Measurements from ENCODE around the gene PPP1R37.

The PPP1R37 gene

DNA sequence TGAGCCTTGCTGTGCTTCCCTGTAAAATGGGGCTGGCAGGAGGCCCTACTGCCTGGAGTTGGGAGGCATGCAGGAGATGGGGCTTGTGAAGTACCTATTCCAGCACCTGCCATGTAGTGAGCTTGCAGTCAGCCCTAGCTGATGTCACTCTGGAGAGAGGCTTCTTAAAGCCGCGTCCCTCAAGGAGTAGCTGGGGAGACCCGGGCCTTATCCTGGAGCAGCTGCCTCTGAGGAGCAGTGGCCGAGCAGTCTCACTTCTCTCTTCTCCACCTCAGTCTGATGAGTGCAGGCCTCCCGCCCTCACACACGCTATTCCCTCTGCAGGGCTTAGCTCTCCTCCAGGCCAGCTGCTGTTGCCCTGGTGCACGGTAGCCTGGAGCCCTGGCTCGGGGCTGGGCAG lies 36.1 kb upstream of the PPP1R37 start:
- no peaks in the 10 kb centered on the region; the same call in 1 of the 2 replicates for H3K79me2 ChIP-seq (ENCODE audit: insufficient read depth, low read depth)
- 0 out of 2 replicates have a peak, but pooled peaks cover 3% of the 10 kb centered on the region for H4K20me1 ChIP-seq (ENCODE audit: insufficient read depth)
- H3K27me3 ChIP-seq (ENCODE audit: insufficient read depth, low read depth) = no peaks in the 10 kb centered on the region
- no peak overlapping the region for H3K27ac ChIP-seq
- no peak overlapping the region for H3K4me3 ChIP-seq (IDR thresholded peaks at IDR 0.05; ENCODE audit: insufficient read depth, low read depth, low read length)
- no peak overlapping the region for H2AFZ ChIP-seq (ENCODE audit: low read depth)
- H3K36me3 ChIP-seq (ENCODE audit: insufficient read depth) = peaks cover 13% of the 10 kb centered on the region; the same call in 1 of the 2 replicates
- TF ChIP-seq, protein P1, sequence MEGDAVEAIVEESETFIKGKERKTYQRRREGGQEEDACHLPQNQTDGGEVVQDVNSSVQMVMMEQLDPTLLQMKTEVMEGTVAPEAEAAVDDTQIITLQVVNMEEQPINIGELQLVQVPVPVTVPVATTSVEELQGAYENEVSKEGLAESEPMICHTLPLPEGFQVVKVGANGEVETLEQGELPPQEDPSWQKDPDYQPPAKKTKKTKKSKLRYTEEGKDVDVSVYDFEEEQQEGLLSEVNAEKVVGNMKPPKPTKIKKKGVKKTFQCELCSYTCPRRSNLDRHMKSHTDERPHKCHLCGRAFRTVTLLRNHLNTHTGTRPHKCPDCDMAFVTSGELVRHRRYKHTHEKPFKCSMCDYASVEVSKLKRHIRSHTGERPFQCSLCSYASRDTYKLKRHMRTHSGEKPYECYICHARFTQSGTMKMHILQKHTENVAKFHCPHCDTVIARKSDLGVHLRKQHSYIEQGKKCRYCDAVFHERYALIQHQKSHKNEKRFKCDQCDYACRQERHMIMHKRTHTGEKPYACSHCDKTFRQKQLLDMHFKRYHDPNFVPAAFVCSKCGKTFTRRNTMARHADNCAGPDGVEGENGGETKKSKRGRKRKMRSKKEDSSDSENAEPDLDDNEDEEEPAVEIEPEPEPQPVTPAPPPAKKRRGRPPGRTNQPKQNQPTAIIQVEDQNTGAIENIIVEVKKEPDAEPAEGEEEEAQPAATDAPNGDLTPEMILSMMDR (conservative IDR thresholded peaks at IDR 0.05; ENCODE audit: low read depth, low read length) = no peak
- no peak overlapping the region for H3K4me2 ChIP-seq
- no peak overlapping the region for H3K9ac ChIP-seq
- H3K4me1 ChIP-seq (ENCODE audit: low read depth, poor library complexity, severe bottlenecking) = peaks cover 42% of the 10 kb centered on the region

GRCh38 chr19:45057444-45057843 lies 35.5 kb upstream of the PPP1R37 start:
- Histone ChIP-seq H3K36me3 (ENCODE audit: insufficient read depth) (peaks cover 13% of the 10 kb centered on the region; the same call in 1 of the 2 replicates), H3K4me3 (IDR thresholded peaks at IDR 0.05; ENCODE audit: insufficient read depth, low read depth, low read length) (no peak overlapping the region), H3K27ac (no peak overlapping the region), H3K4me2 (no peak overlapping the region), H3K4me1 (ENCODE audit: low read depth, poor library complexity, severe bottlenecking) (peaks cover 37% of the 10 kb centered on the region), H3K27me3 (ENCODE audit: insufficient read depth, low read depth) (no peaks in the 10 kb centered on the region), H3K9ac (no peak overlapping the region), H4K20me1 (ENCODE audit: insufficient read depth) (0 out of 2 replicates have a peak, but pooled peaks cover 3% of the 10 kb centered on the region), H3K79me2 (ENCODE audit: insufficient read depth, low read depth) (no peaks in the 10 kb centered on the region; the same call in 1 of the 2 replicates), H2AFZ (ENCODE audit: low read depth) (no peak overlapping the region)
- TF ChIP-seq, protein P1 (conservative IDR thresholded peaks at IDR 0.05; ENCODE audit: low read depth, low read length) = no peak

DNA sequence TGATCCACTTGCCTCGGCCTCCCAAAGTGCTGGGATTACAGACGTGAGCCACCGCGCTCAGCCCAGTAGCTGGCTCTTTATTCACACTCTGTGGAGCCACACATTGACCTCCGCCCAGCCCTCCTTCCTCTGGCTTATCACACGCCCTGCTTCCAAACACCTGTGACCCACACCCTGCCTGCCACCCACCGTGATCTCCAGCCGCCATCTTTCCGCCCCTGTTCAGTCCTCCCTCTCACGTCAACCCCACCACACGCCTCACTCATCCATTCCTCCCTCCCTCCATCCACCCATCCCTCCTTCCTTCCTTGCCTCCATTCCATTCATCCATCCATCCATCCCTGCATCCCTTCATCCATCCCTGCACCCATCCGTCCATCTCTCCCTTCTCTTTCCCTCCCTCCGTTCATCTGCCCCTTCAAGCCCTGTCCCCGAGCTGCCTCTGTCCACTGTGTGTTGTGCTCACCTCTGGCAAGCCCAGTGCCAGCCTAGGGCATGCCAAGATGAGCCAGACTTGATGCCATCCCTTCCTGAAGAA lies 34.3 kb upstream of the PPP1R37 start:
- no peaks in the 10 kb centered on the region for H3K27me3 ChIP-seq (ENCODE audit: insufficient read depth, low read depth)
- no peak overlapping the region for H3K9ac ChIP-seq
- H3K79me2 ChIP-seq (ENCODE audit: insufficient read depth, low read depth) = no peaks in the 10 kb centered on the region; the same call in 1 of the 2 replicates
- H3K4me2 ChIP-seq = no peak overlapping the region
- H2AFZ ChIP-seq (ENCODE audit: low read depth) = no peak overlapping the region
- TF ChIP-seq, protein P1 (conservative IDR thresholded peaks at IDR 0.05; ENCODE audit: low read depth, low read length) = no peak
- no peak overlapping the region for H3K4me3 ChIP-seq (IDR thresholded peaks at IDR 0.05; ENCODE audit: insufficient read depth, low read depth, low read length)
- peaks cover 28% of the 10 kb centered on the region for H3K4me1 ChIP-seq (ENCODE audit: low read depth, poor library complexity, severe bottlenecking)
- 0 out of 2 replicates have a peak, but pooled peaks cover 3% of the 10 kb centered on the region for H4K20me1 ChIP-seq (ENCODE audit: insufficient read depth)
- peaks cover 17% of the 10 kb centered on the region for H3K36me3 ChIP-seq (ENCODE audit: insufficient read depth)
- H3K27ac ChIP-seq = no peak overlapping the region

DNA sequence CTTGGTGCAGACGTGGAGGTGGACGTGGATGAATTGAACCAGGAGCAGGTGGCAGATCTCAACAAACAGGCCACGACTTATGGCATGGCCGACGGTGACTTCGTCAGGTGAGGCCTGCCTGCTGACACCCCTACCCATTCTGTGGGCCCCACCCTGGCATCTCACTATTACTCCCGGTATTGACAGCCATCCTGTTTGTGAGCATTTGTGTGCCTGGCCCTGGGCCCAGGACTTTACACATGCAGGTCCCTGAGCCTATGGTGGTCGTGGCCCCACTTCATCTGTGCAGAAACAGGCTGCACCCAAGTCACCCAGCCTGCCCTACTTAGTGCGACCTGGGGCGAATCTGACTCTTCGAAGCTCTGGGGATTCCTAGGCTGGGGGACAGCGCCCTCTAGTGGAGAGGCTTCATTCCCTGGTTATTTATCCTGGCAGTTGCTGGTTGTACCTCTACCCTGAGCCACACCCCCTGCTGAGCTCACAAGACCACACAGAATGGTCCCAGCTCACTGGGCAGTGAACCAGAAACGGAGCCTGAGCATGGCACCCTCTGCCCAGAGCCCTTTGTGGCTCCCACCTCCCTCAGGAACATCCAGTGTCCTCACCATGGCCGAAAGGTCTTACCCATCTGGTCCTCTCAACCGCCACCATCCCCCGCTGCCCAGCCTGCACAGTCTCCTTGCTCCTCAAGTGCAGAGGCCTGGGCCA lies 33.6 kb upstream of the PPP1R37 start:
- Histone ChIP-seq H3K36me3 (ENCODE audit: insufficient read depth) (peaks cover 17% of the 10 kb centered on the region), H3K27ac (no peak overlapping the region), H4K20me1 (ENCODE audit: insufficient read depth) (0 out of 2 replicates have a peak, but pooled peaks cover 3% of the 10 kb centered on the region), H3K9ac (no peak overlapping the region), H3K4me2 (peak overlapping the region; percentile 5; the same call in 1 of the 2 replicates), H2AFZ (ENCODE audit: low read depth) (no peak overlapping the region), H3K4me3 (IDR thresholded peaks at IDR 0.05; ENCODE audit: insufficient read depth, low read depth, low read length) (no peak overlapping the region), H3K27me3 (ENCODE audit: insufficient read depth, low read depth) (no peaks in the 10 kb centered on the region), H3K79me2 (ENCODE audit: insufficient read depth, low read depth) (no peaks in the 10 kb centered on the region), H3K4me1 (ENCODE audit: low read depth, poor library complexity, severe bottlenecking) (peaks cover 21% of the 10 kb centered on the region)
- TF ChIP-seq, protein P1 (conservative IDR thresholded peaks at IDR 0.05; ENCODE audit: low read depth, low read length) = peak; percentile 98

All from KMS-11 (cell line).